NCI-H2227 treated with DMSO at 0.1 percent for 48 hours (cell line): ENCODE measurements around the gene UAP1.
A peak's percentile ranks its signal among the peaks of the same experiment; 100 is the strongest.

ENCODE experiments used
- DNase-seq: peaks from one replicate; lab custom pipeline; 2025; lab: John Stamatoyannopoulos, UW

Gene UAP1

GRCh38 chr1:162617513-162617912 lies 56.0 kb downstream of the UAP1 start:
- no peak for DNase-seq

- no peak for DNase-seq
Measured at GRCh38 chr1:162619076-162619475, 57.6 kb downstream of the UAP1 start.

DNA sequence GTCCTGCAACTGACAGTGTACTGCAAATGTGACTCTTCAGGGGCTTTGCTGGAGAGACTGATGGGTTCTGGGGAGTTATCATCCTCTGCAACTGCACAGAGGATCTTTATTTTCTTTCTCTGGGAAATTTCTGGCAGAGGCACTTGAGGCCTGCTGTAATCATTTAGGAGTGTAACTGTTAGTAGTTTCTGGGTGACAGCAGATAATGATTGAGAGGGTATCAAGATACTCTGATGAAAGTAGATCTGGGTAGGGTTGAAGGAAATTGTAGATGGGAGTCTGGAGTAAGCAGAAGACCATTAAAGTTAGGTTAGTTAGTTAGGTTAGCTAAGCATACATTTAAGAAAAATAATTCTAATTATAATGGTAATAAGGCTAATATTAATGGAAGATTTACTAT lies 59.7 kb downstream of the UAP1 start:
- no peak for DNase-seq

GRCh38 chr1:162625679-162626078 lies 64.2 kb downstream of the UAP1 start:
- no peak for DNase-seq

- DNase-seq: no peak
Measured at GRCh38 chr1:162626094-162626493, 64.6 kb downstream of the UAP1 start.

DNA sequence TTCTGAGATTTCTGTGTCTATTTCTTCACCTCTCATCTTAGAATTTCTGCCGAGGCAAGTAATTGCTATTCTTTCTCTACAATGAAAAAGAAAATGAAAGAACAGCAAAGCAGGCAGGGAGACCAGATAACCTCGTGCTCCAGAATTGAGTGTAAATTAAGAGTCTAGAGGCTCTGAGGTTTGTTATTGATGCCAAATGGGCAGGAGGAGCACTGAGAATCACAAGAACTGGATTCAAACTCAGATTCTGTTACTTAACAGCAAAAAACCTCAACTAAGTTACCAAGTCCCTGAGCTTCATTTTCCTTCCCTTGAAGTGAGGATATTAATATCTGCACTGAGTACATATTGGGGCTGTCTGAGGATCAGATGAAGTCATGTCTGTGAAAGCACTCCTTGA lies 65.2 kb downstream of the UAP1 start:
- no peak for DNase-seq

DNA sequence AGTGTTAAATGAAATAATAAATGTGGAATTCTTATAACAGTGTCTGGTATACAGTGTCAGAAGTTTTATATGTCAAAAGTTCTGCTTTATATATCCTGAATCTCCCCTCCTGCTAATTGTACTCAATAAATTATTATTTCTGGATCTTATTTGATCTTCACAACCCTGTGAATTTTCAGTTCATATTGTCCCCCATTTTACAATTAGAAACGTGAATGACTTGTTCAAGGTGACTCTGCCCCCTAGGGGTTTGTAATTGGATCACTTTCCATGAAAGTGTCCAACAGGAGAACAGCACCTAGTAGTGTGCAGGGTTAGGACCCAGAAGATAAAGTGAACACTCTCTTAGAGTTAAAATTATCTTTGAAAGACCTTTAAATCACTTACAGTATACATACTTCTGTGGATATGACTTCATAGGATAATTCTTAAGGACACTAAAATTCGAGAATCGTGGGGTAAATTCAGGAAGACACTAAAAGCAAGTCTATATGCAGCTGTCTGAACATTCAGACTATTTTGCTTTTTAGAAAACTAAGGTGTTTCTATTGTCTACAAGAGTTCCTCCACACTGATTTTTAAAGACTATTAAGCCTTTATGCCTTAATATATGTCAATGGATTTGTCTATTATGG lies 66.3 kb downstream of the UAP1 start:
- DNase-seq: no peak

DNA sequence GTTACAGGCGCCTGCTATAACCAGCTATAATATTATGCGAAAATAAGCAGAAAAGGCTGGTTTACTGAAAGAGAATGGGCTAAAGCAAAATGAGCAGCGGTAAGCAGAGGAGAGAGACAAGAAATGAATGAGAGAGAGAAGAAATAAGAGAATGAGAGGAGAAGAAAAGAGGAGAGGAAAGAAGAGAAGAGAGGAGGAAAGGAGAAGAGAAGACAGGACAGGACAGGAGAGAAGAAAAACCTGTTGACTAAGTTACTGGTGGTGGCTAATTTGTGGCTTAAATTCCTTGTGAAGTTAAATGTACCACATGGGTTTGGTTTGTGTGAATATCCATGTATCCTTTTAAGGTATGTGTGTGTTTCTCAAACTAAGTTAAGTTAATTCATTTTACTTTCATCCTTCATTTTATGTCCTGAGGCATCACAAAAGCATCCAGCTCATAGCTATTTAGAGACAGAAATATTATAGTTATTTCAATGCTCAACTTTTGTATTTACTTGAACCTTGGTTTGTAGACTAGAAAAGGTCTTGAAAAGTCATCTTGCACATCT lies 67.6 kb downstream of the UAP1 start:
- no peak for DNase-seq

- DNase-seq: no peak
Measured at GRCh38 chr1:162629651-162630050, 68.1 kb downstream of the UAP1 start.

DNA sequence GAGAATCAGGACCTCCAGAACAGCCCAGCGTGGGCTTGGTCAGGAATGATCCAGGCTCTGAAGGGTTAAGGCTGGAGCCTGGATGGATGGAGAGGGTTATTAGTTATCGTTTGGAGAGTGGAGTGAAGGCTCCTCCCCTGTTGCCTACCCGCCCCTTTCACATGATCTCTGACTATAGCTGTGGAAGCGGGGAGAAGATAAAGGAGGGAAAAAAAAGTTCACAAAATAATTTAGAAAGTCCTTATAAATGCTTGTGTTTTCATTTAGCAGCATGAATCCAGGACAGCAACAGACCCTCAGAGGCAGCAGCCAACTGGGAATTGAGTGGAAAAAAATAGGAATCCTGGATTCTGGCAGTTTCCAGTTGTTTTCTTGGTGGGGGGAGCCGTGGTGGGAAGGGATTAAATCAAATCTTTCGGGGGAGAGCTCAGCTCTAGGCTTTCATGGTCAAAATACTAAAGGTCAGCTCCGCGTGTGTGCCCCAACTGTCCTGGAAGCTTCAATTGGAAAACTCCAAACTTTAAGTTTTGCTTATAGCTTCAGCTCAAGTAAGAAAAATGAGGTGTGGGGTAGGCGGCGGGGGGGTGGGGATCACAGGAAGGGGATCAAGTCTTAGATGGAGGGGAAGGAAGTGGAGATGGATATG lies 70.1 kb downstream of the UAP1 start:
- peak; percentile 79 for DNase-seq

- DNase-seq: peak; percentile 50
Measured at GRCh38 chr1:162632217-162632666, 70.7 kb downstream of the UAP1 start, which contains the start of gene DDR2. TSS of gene DDR2 (plus strand) at chr1:162632464. CDS start at chr1:162719064, 86,600 bp downstream.

GRCh38 chr1:162632698-162633080 lies 71.2 kb downstream of the UAP1 start:
- no peak for DNase-seq

GRCh38 chr1:162633081-162633762 lies 71.7 kb downstream of the UAP1 start:
- no peak for DNase-seq

- no peak for DNase-seq
Measured at GRCh38 chr1:162635418-162635817, 73.9 kb downstream of the UAP1 start.

DNA sequence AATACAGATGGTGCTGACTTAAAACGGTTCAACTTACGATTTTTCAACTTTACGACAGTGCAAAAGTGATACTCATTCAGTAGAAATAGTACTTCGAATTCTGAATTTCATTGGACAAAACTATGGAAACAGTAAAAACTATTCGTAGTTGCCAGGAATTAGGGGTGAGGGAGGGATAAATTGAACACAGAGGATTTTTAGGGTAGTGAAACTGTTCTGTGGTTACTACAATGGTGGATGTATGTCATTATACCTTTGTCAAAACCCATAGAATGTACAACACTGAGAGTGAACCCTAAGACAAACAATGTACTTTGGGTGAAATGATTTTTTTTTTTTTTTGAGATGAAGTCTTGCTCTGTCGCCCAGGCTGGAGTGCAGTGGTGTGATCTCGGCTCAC lies 78.2 kb downstream of the UAP1 start:
- no peak for DNase-seq

GRCh38 chr1:162641114-162641513 lies 79.6 kb downstream of the UAP1 start:
- DNase-seq: no peak

- no peak for DNase-seq
Measured at GRCh38 chr1:162644986-162645314, 83.4 kb downstream of the UAP1 start.

DNA sequence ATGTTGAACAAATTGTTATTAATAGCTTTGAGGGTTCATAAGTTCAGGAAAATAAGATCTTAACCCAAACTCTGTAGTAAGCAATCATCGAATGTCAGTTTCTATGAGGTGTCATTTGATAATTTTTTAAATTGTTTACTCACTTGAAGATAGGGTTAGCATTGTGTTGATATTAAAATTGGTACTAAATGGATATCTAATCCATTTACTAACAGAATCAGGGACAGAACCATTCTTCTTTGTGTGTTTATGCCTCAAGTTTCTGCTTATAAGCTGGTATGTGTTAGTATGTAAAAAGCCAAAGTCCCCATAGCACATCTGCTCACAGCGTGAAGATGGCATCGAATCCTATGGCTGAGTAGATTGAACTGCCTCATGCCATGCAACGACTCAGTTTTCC lies 84.1 kb downstream of the UAP1 start:
- DNase-seq: no peak

DNA sequence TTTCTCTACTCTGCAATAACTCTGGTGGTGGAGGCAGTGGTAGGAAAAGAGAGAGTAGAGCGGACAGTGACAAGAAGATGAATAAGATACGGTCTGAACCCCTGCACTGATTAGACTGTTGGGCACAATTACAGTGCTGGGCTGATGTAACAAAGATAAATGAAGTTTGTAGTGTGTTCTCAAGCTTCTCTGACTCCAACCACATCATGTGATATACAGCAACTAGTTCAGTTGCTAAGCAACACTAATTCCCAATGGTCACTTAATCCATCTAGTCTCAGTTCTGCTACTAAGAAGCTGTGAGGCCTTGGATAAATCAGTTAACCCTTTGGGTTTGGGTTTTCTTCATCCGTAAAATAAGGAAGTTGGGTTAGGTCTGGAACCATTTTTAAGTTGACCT lies 88.1 kb downstream of the UAP1 start:
- no peak for DNase-seq
